COLO829 (cell line): ENCODE data around the gene CD300A.

Experiments
- DNase-seq: peaks from one replicate; pipeline ENCODE4 v3.0.0; 2012; ENCODE audit warnings: low spot score

The CD300A gene

GRCh38 chr17:74454197-74455024 lies 12.0 kb upstream of the CD300A start:
- DNase-seq = peak; percentile 82

GRCh38 chr17:74455025-74455545 lies 11.3 kb upstream of the CD300A start:
- DNase-seq = no peak

DNA sequence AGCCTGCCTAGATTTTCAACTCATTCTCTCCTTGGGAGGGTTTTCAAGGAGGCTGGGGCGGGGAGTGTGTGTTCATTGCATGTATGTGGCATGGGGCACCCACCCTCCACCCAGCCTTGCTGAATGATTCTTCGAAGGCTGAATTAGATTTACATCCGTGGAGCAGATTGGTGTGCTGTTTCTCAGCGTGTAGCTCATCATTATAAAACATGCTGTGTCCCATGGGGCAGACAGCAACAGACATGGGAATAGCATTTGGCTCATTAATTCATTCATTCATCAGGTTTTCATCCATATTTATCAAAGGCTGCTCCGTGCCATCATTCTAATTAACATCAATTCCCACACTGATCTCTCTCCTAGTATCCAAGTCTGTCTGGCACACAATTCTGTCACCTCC lies 10.6 kb upstream of the CD300A start:
- no peak for DNase-seq

- DNase-seq = peak; percentile 70
Observed at GRCh38 chr17:74457146-74457819, 9.2 kb upstream of the CD300A start.

DNA sequence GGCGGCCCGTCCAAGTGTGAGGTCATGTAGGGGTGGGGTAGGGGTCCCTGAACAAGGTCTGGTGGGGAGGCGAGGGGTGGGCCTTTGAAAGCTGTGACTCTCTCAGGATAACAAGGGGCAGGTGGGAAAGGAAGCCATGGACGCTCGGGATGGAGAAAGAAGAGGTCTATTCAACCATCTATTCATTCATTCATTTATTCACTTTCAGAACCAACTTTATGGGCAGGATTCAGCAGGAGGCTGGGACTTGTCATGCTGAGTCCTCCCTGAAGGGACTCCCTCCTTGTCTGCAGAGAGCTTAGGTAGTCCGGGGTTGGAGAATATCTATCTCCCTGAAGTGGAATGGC lies 8.6 kb upstream of the CD300A start:
- DNase-seq = no peak

DNA sequence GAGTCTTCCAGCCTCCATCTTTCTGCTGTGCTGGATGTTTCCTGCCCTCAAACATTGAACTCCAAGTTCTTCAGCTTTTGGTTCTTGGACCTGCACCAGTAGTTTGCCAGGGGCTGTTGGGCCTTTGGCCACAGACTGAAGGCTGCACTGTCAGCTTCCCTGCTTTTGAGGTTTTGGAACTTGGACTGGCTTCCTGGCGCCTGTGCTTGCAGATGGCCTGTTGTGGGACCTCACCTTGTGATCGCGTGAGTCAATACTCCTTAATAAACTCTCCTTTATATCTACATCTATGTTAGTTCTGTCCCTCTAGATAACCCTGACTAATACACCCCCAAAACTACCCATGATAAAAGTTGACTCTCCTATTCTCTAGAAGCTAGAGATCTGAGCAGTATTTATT lies 7.6 kb upstream of the CD300A start:
- no peak for DNase-seq

- no peak for DNase-seq
Observed at GRCh38 chr17:74459622-74460021, 6.8 kb upstream of the CD300A start.

DNA sequence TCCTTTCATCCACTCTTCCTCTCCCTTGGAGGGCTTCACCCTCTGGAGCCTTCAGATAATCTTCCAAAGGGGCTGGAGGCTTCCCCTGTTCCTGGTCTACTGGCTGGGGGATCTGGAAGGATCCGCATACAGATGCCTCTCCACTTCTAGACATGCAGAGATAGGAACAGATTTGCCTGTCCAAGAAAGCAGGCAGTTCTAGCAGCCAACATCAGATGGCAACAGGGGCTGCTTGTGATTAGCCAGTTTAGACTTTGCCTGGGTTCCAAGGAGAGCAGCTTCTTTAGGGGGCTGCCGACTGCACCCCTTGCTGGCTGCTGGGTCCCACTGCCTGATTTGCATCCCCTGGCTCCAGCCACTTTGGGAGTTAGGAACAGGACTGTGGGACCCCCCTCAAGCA lies 6.2 kb upstream of the CD300A start:
- no peak for DNase-seq

DNA sequence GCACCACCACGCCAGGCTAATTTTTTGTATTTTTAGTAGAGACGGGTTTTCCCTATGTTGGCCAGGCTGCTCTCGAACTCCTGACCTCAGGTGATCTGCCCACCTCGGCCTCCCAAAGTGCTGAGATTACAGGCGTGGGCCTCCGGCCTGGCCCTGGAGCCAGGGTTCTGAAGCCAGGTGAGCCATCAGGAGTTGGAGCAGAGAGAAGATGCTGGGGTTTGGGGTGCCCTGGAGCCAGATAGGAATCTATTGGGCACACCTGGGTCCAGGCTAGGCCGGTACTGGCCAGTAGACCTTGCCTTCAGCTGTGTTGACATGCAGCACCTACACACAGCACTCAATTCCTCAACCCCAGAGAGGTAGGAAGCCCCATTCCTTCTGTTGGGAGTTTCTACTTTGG lies 5.4 kb upstream of the CD300A start:
- DNase-seq = no peak

- no peak for DNase-seq
Observed at GRCh38 chr17:74461611-74462010, 4.8 kb upstream of the CD300A start.

DNA sequence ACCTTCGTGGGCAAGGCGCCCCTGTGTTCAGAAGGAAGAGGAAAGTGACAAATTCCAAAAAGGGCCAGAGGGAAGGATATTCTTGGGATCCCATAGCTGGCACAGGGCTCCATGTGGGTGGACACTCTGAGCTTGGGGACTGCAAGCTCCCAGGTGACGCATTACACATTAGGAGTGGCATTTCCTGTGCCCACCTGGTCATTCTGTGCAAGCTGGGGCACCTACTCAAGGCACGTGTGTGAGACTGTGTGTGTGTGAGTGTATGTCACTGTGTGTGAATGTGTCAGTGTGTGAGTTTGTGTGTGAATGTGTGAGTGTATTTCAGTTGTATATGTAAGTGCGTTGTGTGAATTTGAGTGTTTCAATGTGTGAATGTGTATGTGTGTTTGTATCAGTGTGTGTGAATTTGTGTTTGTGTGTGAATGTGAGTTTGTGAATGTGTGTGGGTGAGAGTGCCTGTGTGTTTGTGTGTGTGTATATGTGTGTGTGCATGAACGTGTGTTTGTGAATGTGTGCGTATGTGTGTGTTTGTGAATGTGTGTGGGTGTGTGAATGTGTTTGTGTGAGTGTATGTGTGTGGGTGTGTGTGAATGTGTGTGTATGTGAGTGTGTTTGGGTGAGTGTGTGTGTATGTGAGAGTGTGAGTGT lies 1.6 kb upstream of the CD300A start:
- DNase-seq = no peak

- no peak for DNase-seq
Observed at GRCh38 chr17:74465378-74466110, 890 bp upstream of the CD300A start.

DNA sequence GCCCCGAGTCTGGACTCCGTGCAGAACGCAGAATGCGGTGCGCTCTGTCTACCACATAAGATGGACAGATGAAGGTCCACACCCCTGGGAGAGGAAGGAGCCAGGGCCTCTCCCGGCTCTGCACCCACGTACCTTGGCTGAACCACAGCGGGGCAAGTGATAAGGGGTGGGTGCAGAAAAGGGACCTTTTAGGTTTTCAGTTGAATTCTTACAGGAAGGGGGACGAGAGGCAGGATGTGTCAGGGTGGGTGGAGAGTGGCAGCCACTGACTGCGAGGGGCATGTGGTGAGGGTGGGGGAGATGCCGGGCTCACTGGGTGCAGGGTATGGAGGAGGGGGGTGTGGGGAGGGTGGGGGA lies 372 bp downstream of the CD300A start:
- DNase-seq = no peak

- no peak for DNase-seq
Observed at GRCh38 chr17:74467221-74467951, 952 bp downstream of the CD300A start.

DNA sequence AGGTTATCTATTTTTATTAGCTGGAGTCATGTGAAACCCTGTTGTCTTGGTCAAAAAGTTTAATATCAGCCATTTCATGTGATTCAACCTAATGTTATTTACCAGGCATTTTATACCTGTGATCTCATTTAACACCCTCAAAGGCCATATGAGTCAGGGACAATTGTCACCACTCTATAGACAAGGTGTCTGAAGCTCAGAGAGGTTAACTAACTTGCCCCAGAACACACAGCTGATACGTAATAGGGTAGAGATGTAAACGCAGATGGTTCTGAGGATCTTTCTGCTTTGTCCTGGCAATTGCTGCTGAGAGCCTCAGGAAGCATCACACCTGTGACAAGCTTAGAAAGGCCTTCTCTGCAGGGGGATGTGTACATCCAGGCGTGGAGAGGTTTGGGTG lies 4.9 kb downstream of the CD300A start:
- DNase-seq = no peak

DNA sequence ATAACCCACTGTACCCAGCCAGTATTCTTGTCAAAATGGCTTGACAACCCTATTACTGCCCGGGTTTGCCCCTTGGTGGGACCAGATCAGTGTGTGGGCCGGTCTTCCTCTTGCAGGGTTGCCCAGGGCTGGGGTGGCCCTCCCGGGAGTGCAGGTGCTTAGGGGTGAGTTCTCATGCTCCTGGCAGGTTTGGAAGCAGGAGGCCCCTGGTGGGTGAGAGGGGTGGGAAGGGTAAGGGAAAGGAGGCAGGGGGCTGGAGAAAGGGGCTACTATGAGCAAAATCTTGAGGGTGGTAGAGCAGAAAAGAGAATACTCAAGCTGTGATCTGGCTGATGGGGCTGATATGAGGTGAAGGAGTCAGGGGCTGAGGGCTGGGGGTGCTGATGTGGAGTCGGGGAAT lies 6.5 kb downstream of the CD300A start:
- DNase-seq = no peak

GRCh38 chr17:74473294-74473693 lies 6.9 kb downstream of the CD300A start:
- DNase-seq = no peak

- DNase-seq = no peak
Observed at GRCh38 chr17:74474043-74474792, 7.8 kb downstream of the CD300A start.

DNA sequence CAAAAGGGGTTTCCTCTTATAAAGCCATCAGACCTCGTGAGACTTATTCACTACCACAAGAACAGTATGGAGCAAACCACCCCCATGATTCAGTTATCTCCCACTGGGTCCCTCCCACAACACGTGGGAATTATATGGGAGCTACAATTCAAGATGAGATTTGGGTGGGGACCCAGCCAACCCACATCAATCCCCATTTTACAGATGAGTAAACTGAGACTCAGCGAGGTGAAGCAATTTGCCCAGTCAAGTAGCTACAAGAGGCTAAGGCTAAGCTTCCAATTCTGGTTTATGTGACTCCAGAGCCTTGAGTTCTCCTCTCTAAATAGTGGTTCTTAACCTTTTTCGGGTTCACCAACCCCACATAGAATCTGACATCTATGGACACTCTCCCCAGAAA lies 8.8 kb downstream of the CD300A start:
- DNase-seq = no peak

GRCh38 chr17:74477411-74477810 lies 11.0 kb downstream of the CD300A start:
- DNase-seq = no peak
